H1 (cell line): ENCODE results near the gene SELENOO. TPM values are rescaled to one million over a fixed set of nuclear protein-coding genes. Genes with fewer than 3 reads are reported as not detected.

ENCODE experiments used
- ATF2 ChIP-seq: IDR thresholded peaks from 2 replicates; pipeline ENCODE4 v1.6.1; 2012; ENCODE audit warnings: low read length, inconsistent platforms
- CBX8 ChIP-seq: fragments of 300-800, 300-1000 bp; sonication (generic); IDR thresholded peaks from 2 replicates; pipeline ENCODE4 v1.7.1; 2016; ENCODE audit warnings: low read depth, low read length, borderline replicate concordance
- CHD7 ChIP-seq: fragments of 300-600 bp; sonication (generic); IDR thresholded peaks from 2 replicates; pipeline ENCODE4 v1.7.1; 2012; ENCODE audit warnings: low read length, moderate library complexity, mild to moderate bottlenecking, inconsistent platforms; ENCODE audit not compliant: insufficient replicate concordance
- HDAC6 ChIP-seq: IDR thresholded peaks from one replicate; pipeline ENCODE4 v1.7.1; 2012; ENCODE audit warnings: low read depth, mild to moderate bottlenecking, inconsistent platforms, low read length, moderate library complexity
- KDM1A ChIP-seq: fragments of 200-600, 300-600 bp; sonication (generic); IDR thresholded peaks from 2 replicates; pipeline ENCODE4 v1.7.1; 2016; ENCODE audit warnings: mild to moderate bottlenecking, low read length, borderline replicate concordance
- POLR2AphosphoS5 ChIP-seq: IDR thresholded peaks from 2 replicates; pipeline ENCODE4 v1.6.1; 2011; ENCODE audit warnings: low read depth, low read length
- POU5F1 ChIP-seq: IDR thresholded peaks from 2 replicates; pipeline ENCODE4 v1.6.1; 2011; ENCODE audit warnings: low read depth, mild to moderate bottlenecking, low read length, moderate library complexity
- TAF1 ChIP-seq: IDR thresholded peaks from 2 replicates; pipeline ENCODE4 v1.6.1; 2011; ENCODE audit warnings: mild to moderate bottlenecking, low read depth, low read length
- ZNF274 ChIP-seq: IDR thresholded peaks from 2 replicates; pipeline ENCODE4 v1.7.0; 2012; ENCODE audit warnings: low read length, borderline replicate concordance; ENCODE audit errors: extremely low read depth
- polyA plus RNA-seq, 7 experiments: library from polyadenylated mRNA; depleted of rRNA in 3 of 7; stranded (reverse) in 5 of 7; unstranded in 2 of 7; fragments of >200 nt in 5 of 7; fragments of 200-250 nt in 2 of 7; gene quantifications; 1 replicate in 5 of 7; 2 replicates in 1 of 7; 4 replicates in 1 of 7; pipeline versions ENCODE4 v1.2.1 to v1.2.3, GENCODE V29; 2011 to 2013; ENCODE audit warnings: missing spikeins in 2 of 7, mixed read lengths in 2 of 7
- total RNA-seq: library from RNA; stranded (reverse); fragmentation: NEBNext Ultra II Directional; extraction: Animal tissue kit (Norgen Biotek cat#: 25700); gene quantifications from 2 replicates; pipeline ENCODE4 v1.2.1, GENCODE V29; 2021

Gene SELENOO
- total and polyA plus RNA-seq, 2 of the 8 experiments (the other 6 are each of a cell fraction or from before 2014, with no cell fraction given): 18.6 to 25.1 TPM

- TF ChIP-seq POLR2AphosphoS5 (no peak), TAF1 (no peak), ZNF274 (no peak), CHD7 (no peak), ATF2 (no peak), HDAC6 (no peak), CBX8 (no peak), POU5F1 (no peak), KDM1A (no peak)
Measured at GRCh38 chr22:50202130-50202666, 1.4 kb downstream of the SELENOO start (continued).
